Esophagus squamous epithelium (tissue), 5 donors: ENCODE data around the gene GADD45B. TPM values are rescaled to one million over a fixed set of nuclear protein-coding genes. Genes with fewer than 3 reads are reported as not detected.

Experiments
- DNase-seq: peaks from one replicate; lab custom pipeline; 2025; lab: John Stamatoyannopoulos, UW
- H3K27ac ChIP-seq, 4 donors: fragments of 200-600 bp; sonication (generic); one replicate each; pipeline ENCODE4 v1.5.1; 2016 to 2019; ENCODE audit warnings: mild to moderate bottlenecking in 1 of 4
- H3K27me3 ChIP-seq, 4 donors: fragments of 200-600 bp; sonication (generic); 1 replicate in 3 of 4; 2 replicates in 1 of 4; pipeline versions ENCODE4 v1.5.1 to v1.6.0; 2017 to 2021; ENCODE audit warnings: antibody characterized with exemption in 1 of 4
- H3K36me3 ChIP-seq, 3 donors: fragments of 200-600 bp; sonication (generic); one replicate each; pipeline ENCODE4 v1.5.1; 2016 to 2019
- H3K4me1 ChIP-seq, 3 donors: fragments of 200-600 bp; sonication (generic); one replicate each; pipeline ENCODE4 v1.5.1; 2017 to 2019
- H3K4me3 ChIP-seq, 4 donors: fragments of 200-600 bp; sonication (generic); 1 replicate in 3 of 4; 2 replicates in 1 of 4; pipeline ENCODE4 v1.5.1; 2016 to 2019; ENCODE audit warnings: mild to moderate bottlenecking in 2 of 4, moderate library complexity in 1 of 4
- H3K9me3 ChIP-seq, 3 donors: fragments of 200-600 bp; sonication (generic); one replicate each; pipeline ENCODE4 v1.5.1; 2016 to 2019
- POLR2A ChIP-seq, 4 donors: fragments of 450-650 bp; IDR thresholded peaks; one replicate each; pipeline ENCODE4 v1.6.1; 2017; ENCODE audit warnings: antibody characterized with exemption in 4 of 4, mild to moderate bottlenecking in 4 of 4, moderate library complexity in 3 of 4
- WGBS, 2 donors: methylation state at CpG; one replicate each; pipeline ENCODE4 v1.1.5; 2018; 5-methylcytosine and 5-hydroxymethylcytosine counted together
- intact Hi-C: fragments of 100-400 bp; cut with DNase I; formaldehyde crosslinking; loops from one replicate; pipeline ENCODE4 v1.15.0; 2022
- total RNA-seq, 4 donors: library from RNA; depleted of rRNA; stranded (reverse); fragments of >200 nt; gene quantifications; one replicate each; pipeline ENCODE4 v1.1.0, GENCODE V29; 2016
- TF ChIP-seq, protein P1 (sequence below), 6 experiments: fragments of 450-650 bp in 4 of 6; fragments of 200-600 bp in 2 of 6; sonication (generic) in 2 of 6; IDR thresholded peaks; one replicate each; pipeline ENCODE4 v1.5.1; 2016 to 2019; ENCODE audit warnings: antibody characterized with exemption in 6 of 6, mild to moderate bottlenecking in 4 of 6, moderate library complexity in 4 of 6
- donor health status: DM: yes; HTN: yes; CAD: no.

Gene GADD45B
- total RNA-seq, 4 donors from 2014 or later = 21.6 to 40.1 (median 28.7) TPM

DNA sequence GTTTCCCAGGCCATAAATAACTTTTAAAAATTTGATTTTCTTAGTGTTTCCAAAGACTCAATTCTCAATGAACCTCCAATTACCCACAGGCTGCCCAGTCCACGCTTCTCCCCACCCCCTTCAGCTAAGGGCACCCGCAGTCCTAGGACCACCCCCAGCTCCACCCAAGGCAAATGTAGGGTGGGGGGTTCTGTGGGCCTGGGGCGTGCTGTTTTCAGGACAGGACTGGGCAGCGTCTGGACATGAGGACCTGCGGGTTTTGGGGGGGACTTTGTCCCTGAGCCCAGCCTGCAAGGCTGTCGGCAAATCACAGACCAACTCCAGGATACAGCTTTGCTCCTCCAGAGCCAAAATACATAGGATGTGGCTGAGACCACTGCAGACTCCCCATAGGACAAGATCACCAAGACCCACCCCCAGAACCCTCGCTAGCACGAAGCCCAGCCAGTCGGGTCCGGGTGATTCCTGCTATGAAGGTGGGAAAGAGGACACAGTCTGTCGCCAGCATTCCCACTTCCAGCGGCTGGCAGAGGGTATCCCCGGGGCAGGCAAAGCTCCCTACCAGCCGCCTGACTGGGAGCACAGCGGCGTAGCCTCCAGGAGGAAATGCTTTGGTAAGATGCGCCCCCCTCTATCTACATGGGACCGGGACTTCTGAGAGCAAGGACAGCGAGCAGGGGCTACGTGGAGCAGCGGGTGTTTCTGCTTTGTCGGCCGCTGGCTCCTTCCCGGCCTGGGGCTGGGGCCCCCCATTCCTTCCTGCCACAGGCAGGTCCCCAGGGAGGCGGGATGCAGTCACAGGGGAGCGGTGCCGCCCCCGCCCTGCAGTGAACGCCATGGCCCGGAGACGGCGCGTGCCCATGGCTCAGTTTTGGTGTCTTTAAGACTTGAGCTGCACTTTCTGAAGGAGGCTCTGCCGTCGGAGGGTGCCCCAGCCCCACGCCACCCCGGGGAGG, 46.9 kb upstream of the GADD45B start:
- no peaks in the 10 kb centered on the region for H3K9me3 ChIP-seq
- peak overlapping the region; percentile 93 to 98 (median 98) for H3K27ac ChIP-seq
- H3K4me1 ChIP-seq = peaks cover 23 to 48% (median 30%) of the 10 kb centered on the region in 3 donors
- no peak for DNase-seq
- no peaks in the 10 kb centered on the region for H3K27me3 ChIP-seq
- TF ChIP-seq POLR2A (IDR thresholded peaks at IDR 0.05) = no peak
- TF ChIP-seq, protein P1, sequence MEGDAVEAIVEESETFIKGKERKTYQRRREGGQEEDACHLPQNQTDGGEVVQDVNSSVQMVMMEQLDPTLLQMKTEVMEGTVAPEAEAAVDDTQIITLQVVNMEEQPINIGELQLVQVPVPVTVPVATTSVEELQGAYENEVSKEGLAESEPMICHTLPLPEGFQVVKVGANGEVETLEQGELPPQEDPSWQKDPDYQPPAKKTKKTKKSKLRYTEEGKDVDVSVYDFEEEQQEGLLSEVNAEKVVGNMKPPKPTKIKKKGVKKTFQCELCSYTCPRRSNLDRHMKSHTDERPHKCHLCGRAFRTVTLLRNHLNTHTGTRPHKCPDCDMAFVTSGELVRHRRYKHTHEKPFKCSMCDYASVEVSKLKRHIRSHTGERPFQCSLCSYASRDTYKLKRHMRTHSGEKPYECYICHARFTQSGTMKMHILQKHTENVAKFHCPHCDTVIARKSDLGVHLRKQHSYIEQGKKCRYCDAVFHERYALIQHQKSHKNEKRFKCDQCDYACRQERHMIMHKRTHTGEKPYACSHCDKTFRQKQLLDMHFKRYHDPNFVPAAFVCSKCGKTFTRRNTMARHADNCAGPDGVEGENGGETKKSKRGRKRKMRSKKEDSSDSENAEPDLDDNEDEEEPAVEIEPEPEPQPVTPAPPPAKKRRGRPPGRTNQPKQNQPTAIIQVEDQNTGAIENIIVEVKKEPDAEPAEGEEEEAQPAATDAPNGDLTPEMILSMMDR (IDR thresholded peaks at IDR 0.05) = no peak
- 82% methylated on average over 3 to 5 of the region's 37 CpGs for WGBS, 2 donors
- intact Hi-C loops = no loop called here
- H3K4me3 ChIP-seq = peak overlapping the region in 2 of 4 donors; percentile 79
- H3K36me3 ChIP-seq = peaks cover 0 to 66% (median 13%) of the 10 kb centered on the region in 3 donors

DNA sequence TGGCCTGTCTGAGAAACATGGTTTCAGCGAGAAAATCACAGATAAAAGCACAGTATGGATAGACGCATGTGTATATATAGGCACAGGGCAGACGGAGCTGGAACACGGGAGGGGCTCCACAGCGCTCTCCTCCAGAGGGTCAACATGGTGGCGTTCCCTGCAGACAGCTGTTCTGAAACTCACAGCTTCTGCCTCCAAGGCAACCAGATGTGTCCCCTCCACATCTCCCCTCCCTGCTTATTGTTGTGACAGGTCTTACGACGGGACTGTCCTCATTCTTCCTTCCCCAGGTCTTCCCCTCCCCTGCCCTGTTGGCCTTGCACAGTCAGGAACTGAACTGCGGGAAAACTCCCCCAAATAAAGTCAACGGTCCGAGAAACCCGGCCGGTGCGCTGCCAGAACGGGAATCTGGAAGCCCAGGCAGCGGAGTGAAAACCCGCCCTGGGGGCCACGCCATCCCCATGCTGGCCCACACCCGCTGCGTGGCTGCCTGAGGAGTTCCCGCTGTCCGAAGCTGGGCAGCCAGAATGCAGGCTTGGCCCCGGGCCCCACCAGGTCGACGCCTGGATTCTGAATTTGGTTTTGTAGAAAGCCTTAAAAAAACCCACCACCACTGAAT, 45.9 kb upstream of the GADD45B start:
- no peaks in the 10 kb centered on the region for H3K27me3 ChIP-seq
- no peak overlapping the region for H3K4me3 ChIP-seq
- no peak for DNase-seq
- intact Hi-C loops = no loop called here
- 77 to 90% methylated on average over 10 to 16 of the region's 25 CpGs for WGBS, 2 donors
- no peaks in the 10 kb centered on the region for H3K9me3 ChIP-seq
- H3K36me3 ChIP-seq = peaks cover 8 to 66% (median 23%) of the 10 kb centered on the region in 3 donors
- no peak overlapping the region for H3K27ac ChIP-seq
- no peak for TF ChIP-seq POLR2A (IDR thresholded peaks at IDR 0.05)
- TF ChIP-seq, protein P1 (IDR thresholded peaks at IDR 0.05) = no peak
- peaks cover 21 to 38% (median 23%) of the 10 kb centered on the region in 3 donors for H3K4me1 ChIP-seq

GRCh38 chr19:2431318-2432055, 44.4 kb upstream of the GADD45B start:
- Histone ChIP-seq H3K9me3 (no peaks in the 10 kb centered on the region), H3K4me3 (no peak overlapping the region), H3K36me3 (peaks cover 15 to 66% (median 23%) of the 10 kb centered on the region in 3 donors), H3K27ac (no peak overlapping the region), H3K27me3 (no peaks in the 10 kb centered on the region), H3K4me1 (peaks cover 6 to 23% (median 11%) of the 10 kb centered on the region in 3 donors)
- intact Hi-C loops = no loop called here
- DNase-seq = no peak
- WGBS, 2 donors = 85 to 88% methylated on average over 5 to 13 of the region's 37 CpGs
- TF ChIP-seq POLR2A (IDR thresholded peaks at IDR 0.05) = no peak
- TF ChIP-seq, protein P1 (IDR thresholded peaks at IDR 0.05) = no peak

DNA sequence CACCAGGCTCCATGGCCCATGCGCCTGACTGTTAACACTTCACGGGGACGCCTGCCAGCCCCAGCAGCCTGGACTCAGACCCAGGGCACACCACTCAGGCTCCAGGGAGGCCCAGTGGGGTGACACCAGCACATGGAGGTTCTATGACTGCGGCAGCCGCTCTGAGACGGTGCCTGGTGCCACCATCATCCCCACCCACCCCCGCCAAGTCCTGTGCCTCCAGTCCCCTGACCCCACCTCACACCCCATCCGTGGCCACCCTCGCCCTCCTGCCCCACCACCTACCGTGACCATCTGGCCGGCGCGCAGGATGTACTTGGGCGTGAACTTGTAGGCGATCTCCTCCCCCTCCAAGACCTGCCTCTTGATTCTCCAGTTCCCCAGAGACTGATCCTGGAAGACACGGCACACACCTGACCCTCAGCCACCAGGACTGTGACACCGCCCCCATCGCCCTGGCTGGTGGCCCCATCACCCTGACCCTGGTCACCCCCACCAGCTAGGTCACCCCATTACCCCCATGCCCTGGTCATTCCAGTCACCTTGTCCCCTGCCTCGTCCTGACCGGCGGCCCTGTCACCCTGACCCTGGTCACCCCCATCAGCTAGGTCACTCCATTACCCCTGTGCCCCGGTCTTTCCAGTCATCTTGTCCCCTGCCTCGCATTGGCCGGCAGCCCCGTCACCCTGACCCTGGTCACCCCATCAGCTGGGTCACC, 43.6 kb upstream of the GADD45B start:
- peaks cover 15 to 73% (median 29%) of the 10 kb centered on the region in 3 donors for H3K36me3 ChIP-seq
- H3K9me3 ChIP-seq = no peaks in the 10 kb centered on the region
- DNase-seq = no peak
- 96 to 97% methylated on average over 7 to 17 of the region's 25 CpGs for WGBS, 2 donors
- no peaks in the 10 kb centered on the region for H3K27me3 ChIP-seq
- TF ChIP-seq POLR2A (IDR thresholded peaks at IDR 0.05) = no peak
- TF ChIP-seq, protein P1 (IDR thresholded peaks at IDR 0.05) = no peak
- H3K27ac ChIP-seq = no peak overlapping the region
- intact Hi-C loops = no loop called here
- no peak overlapping the region for H3K4me3 ChIP-seq
- peaks cover 0 to 17% (median 7%) of the 10 kb centered on the region in 3 donors for H3K4me1 ChIP-seq
